Hepatocyte (in vitro differentiated cells): ENCODE measurements around the gene SLC1A1. TPM values are rescaled to one million over a fixed set of nuclear protein-coding genes. Genes with fewer than 3 reads are reported as not detected.
"Not testable (repeated sequence)": the region's sequence is repeated elsewhere in the genome, so short reads cannot be mapped to it uniquely, and the experiment has no call there.

ENCODE experiments used
- DNase-seq: peaks from one replicate; pipeline ENCODE4 v3.0.0-alpha.2; 2016; ENCODE audit warnings: low spot score
- H2AFZ ChIP-seq: fragments of 200-600 bp; sonication (generic); 2 replicates; pipeline ENCODE4 v1.6.0; 2016; ENCODE audit warnings: antibody characterized with exemption, mild to moderate bottlenecking
- H3K27ac ChIP-seq: fragments of 200-600 bp; sonication (generic); 2 replicates; pipeline ENCODE4 v1.5.1; 2016; ENCODE audit warnings: mild to moderate bottlenecking
- H3K27me3 ChIP-seq: fragments of 200-600 bp; sonication (generic); 2 replicates; pipeline ENCODE4 v1.6.1; 2016
- H3K36me3 ChIP-seq: fragments of 200-600 bp; sonication (generic); replicated peaks from 2 replicates; pipeline ENCODE4 v1.5.1; 2016; ENCODE audit warnings: low read depth; ENCODE audit not compliant: insufficient read depth
- H3K4me1 ChIP-seq: fragments of 200-600 bp; sonication (generic); 2 replicates; pipeline ENCODE4 v1.5.1; 2016; ENCODE audit warnings: mild to moderate bottlenecking, moderate library complexity; ENCODE audit not compliant: insufficient read depth
- H3K4me2 ChIP-seq: fragments of 200-600 bp; sonication (generic); 2 replicates; pipeline ENCODE4 v1.6.0; 2016
- H3K4me3 ChIP-seq: fragments of 200-600 bp; sonication (generic); 2 replicates; pipeline ENCODE4 v1.5.1; 2016; ENCODE audit warnings: mild to moderate bottlenecking
- H3K79me2 ChIP-seq: fragments of 200-600 bp; sonication (generic); 2 replicates; pipeline ENCODE4 v1.6.0; 2017; ENCODE audit warnings: mild to moderate bottlenecking
- H3K9me2 ChIP-seq: fragments of 200-600 bp; sonication (generic); replicated peaks from 2 replicates; pipeline ENCODE4 v1.6.0; 2017; ENCODE audit warnings: mild to moderate bottlenecking; ENCODE audit not compliant: insufficient read depth
- H3K9me3 ChIP-seq: fragments of 200-600 bp; sonication (generic); 2 replicates; pipeline ENCODE4 v1.5.1; 2016; ENCODE audit warnings: low read depth, mild to moderate bottlenecking
- H4K20me1 ChIP-seq: fragments of 200-600 bp; sonication (generic); 2 replicates; pipeline ENCODE4 v1.6.0; 2016; ENCODE audit warnings: mild to moderate bottlenecking; ENCODE audit not compliant: insufficient read depth, poor library complexity, severe bottlenecking
- EZH2 ChIP-seq: fragments of 200-600 bp; sonication (generic); IDR thresholded peaks from 2 replicates; pipeline ENCODE4 v1.6.1; 2016; ENCODE audit warnings: antibody characterized with exemption, mild to moderate bottlenecking, borderline replicate concordance
- EZH2phosphoT487 ChIP-seq: fragments of 200-600 bp; sonication (generic); IDR thresholded peaks from one replicate; pipeline ENCODE4 v1.6.1; 2018; ENCODE audit warnings: antibody characterized with exemption, mild to moderate bottlenecking, low read depth, moderate library complexity; ENCODE audit not compliant: unreplicated experiment, severe bottlenecking
- WGBS: methylation state at CpG from one replicate; pipeline ENCODE4 v1.1.6; 2016; ENCODE audit warnings: low lambda C conversion rate; ENCODE audit errors: missing lambda C conversion rate; 5-methylcytosine and 5-hydroxymethylcytosine counted together
- polyA plus RNA-seq: library from polyadenylated mRNA; unstranded; fragments of >200 nt; fragmentation: Nextera tagmentation; extraction: Ambion mirVana; gene quantifications from 2 replicates; pipeline ENCODE4 v1.2.1, GENCODE V29; 2016
- total RNA-seq: library from RNA; depleted of rRNA; stranded (reverse); fragments of >200 nt; gene quantifications from 2 replicates; pipeline ENCODE4 v1.2.3, GENCODE V29; 2014
- TF ChIP-seq, protein P1 (sequence below): fragments of 200-600 bp; sonication (generic); IDR thresholded peaks from 2 replicates; pipeline ENCODE4 v1.5.1; 2016; ENCODE audit warnings: antibody characterized with exemption, mild to moderate bottlenecking; ENCODE audit not compliant: poor library complexity

Gene SLC1A1
- total and polyA plus RNA-seq, 2 experiments from 2014 or later = 36.1 to 50.7 TPM

DNA sequence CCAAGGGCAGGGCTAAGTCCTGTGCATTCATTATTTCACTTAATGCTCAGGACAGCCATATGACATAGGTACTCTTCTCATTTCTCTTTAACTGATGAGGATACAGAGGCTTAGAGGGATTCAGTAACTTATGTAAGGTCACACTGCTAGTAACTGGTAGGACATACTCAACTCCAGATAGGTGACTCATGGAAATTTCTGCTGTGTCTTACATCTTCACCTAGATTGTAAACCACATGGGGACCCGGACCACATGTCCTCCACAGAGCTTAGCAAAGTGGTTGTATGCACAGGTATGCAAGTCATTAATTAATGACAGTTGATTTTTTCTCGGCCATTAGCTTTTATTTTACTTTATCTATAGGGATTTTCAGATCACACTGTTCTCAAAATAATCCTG, 29.3 kb downstream of the SLC1A1 start:
- 87% methylated on average over 2 of the region's 2 CpGs for WGBS
- H3K4me3 ChIP-seq = no peak overlapping the region
- H4K20me1 ChIP-seq = no peaks in the 10 kb centered on the region
- no peaks in the 10 kb centered on the region for H3K79me2 ChIP-seq
- no peak for DNase-seq
- no peak overlapping the region for H3K4me2 ChIP-seq
- no peak overlapping the region for H2AFZ ChIP-seq
- H3K4me1 ChIP-seq = no peaks in the 10 kb centered on the region
- H3K9me3 ChIP-seq = no peaks in the 10 kb centered on the region
- H3K27me3 ChIP-seq = no peaks in the 10 kb centered on the region
- no peak overlapping the region for H3K27ac ChIP-seq
- no peak for TF ChIP-seq EZH2phosphoT487
- TF ChIP-seq, protein P1, sequence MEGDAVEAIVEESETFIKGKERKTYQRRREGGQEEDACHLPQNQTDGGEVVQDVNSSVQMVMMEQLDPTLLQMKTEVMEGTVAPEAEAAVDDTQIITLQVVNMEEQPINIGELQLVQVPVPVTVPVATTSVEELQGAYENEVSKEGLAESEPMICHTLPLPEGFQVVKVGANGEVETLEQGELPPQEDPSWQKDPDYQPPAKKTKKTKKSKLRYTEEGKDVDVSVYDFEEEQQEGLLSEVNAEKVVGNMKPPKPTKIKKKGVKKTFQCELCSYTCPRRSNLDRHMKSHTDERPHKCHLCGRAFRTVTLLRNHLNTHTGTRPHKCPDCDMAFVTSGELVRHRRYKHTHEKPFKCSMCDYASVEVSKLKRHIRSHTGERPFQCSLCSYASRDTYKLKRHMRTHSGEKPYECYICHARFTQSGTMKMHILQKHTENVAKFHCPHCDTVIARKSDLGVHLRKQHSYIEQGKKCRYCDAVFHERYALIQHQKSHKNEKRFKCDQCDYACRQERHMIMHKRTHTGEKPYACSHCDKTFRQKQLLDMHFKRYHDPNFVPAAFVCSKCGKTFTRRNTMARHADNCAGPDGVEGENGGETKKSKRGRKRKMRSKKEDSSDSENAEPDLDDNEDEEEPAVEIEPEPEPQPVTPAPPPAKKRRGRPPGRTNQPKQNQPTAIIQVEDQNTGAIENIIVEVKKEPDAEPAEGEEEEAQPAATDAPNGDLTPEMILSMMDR = no peak
- no peak for TF ChIP-seq EZH2
- no peaks in the 10 kb centered on the region for H3K9me2 ChIP-seq
- no peaks in the 10 kb centered on the region for H3K36me3 ChIP-seq

- Histone ChIP-seq H3K79me2 (no peaks in the 10 kb centered on the region), H2AFZ (no peak overlapping the region), H3K4me3 (no peak overlapping the region), H3K27me3 (no peaks in the 10 kb centered on the region), H3K4me1 (no peaks in the 10 kb centered on the region), H3K9me2 (no peaks in the 10 kb centered on the region), H3K4me2 (no peak overlapping the region), H3K27ac (no peak overlapping the region), H4K20me1 (no peaks in the 10 kb centered on the region), H3K9me3 (no peaks in the 10 kb centered on the region), H3K36me3 (no peaks in the 10 kb centered on the region)
- WGBS = 88% methylated on average over 2 of the region's 2 CpGs
- no peak for DNase-seq
- TF ChIP-seq, protein P1 = no peak
- no peak for TF ChIP-seq EZH2phosphoT487
- no peak for TF ChIP-seq EZH2
These were observed 29.8 kb downstream of the SLC1A1 start for GRCh38 chr9:4520055-4520454.

DNA sequence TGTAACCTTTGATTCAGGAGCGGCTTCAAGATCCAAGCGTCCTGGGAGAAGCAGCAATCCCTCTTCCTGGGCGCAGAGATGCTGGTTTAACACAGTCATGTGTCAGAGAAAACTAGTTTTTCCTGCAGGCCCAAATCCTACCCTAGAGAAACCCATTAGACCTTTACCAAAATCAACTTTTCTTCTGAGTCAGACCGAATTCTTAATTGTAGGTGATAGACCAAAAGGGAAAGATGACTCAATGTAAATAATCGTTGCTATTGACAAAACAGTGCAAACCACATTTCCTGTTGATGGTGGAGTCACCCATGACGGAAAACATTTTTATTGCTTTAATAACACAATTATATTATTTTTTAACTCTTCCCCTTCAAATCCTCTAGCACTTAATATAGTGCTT, 40.1 kb downstream of the SLC1A1 start:
- 87% methylated on average over 6 of the region's 6 CpGs for WGBS
- Histone ChIP-seq H2AFZ (no peak overlapping the region), H3K4me2 (no peak overlapping the region), H3K4me1 (no peaks in the 10 kb centered on the region), H3K9me3 (no peaks in the 10 kb centered on the region), H3K4me3 (no peak overlapping the region), H3K27me3 (no peaks in the 10 kb centered on the region), H3K36me3 (no peaks in the 10 kb centered on the region), H3K9me2 (no peaks in the 10 kb centered on the region), H3K79me2 (no peaks in the 10 kb centered on the region), H3K27ac (no peak overlapping the region), H4K20me1 (no peaks in the 10 kb centered on the region)
- TF ChIP-seq EZH2 = no peak
- no peak for TF ChIP-seq EZH2phosphoT487
- TF ChIP-seq, protein P1 = no peak
- DNase-seq = no peak

- WGBS = 91% methylated on average over 3 of the region's 3 CpGs
- H2AFZ ChIP-seq, H3K27me3 ChIP-seq, H3K27ac ChIP-seq, H3K9me2 ChIP-seq, DNase-seq, H4K20me1 ChIP-seq, H3K36me3 ChIP-seq, H3K4me1 ChIP-seq, H3K4me2 ChIP-seq, H3K9me3 ChIP-seq, H3K79me2 ChIP-seq, H3K4me3 ChIP-seq: not testable (repeated sequence)
These were observed 40.6 kb downstream of the SLC1A1 start for GRCh38 chr9:4530831-4531230.

- not testable (repeated sequence) for DNase-seq, H3K4me2 ChIP-seq, H3K9me2 ChIP-seq, H3K4me3 ChIP-seq, H3K79me2 ChIP-seq, H3K9me3 ChIP-seq, H3K4me1 ChIP-seq, H2AFZ ChIP-seq, H3K27me3 ChIP-seq, H3K36me3 ChIP-seq, H3K27ac ChIP-seq, H4K20me1 ChIP-seq
- 59% methylated on average over 8 of the region's 8 CpGs for WGBS
These were observed 41.1 kb downstream of the SLC1A1 start for GRCh38 chr9:4531355-4531754.

DNA sequence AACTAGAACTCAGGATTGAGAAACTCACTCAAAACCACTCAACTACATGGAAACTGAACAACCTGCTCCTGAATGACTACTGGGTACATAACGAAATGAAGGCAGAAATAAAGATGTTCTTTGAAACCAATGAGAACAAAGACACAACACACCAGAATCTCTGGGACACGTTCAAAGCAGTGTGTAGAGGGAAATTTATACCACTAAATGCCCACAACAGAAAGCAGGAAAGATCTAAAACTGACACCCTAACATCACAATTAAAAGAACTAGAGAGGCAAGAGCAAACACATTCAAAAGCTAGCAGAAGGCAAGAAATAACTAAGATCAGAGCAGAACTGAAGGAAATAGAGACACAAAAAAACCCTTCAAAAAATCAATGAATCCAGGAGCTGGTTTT, 43.6 kb downstream of the SLC1A1 start:
- not testable (repeated sequence) for H4K20me1 ChIP-seq, H3K4me2 ChIP-seq, H2AFZ ChIP-seq, DNase-seq, H3K4me3 ChIP-seq, H3K27me3 ChIP-seq, H3K27ac ChIP-seq, H3K36me3 ChIP-seq, H3K79me2 ChIP-seq, H3K9me3 ChIP-seq, H3K4me1 ChIP-seq, H3K9me2 ChIP-seq
- WGBS = 82% methylated on average over 2 of the region's 2 CpGs
